ENCODE results near the gene UBR3. TPM values are rescaled to one million over a fixed set of nuclear protein-coding genes. Genes with fewer than 3 reads are reported as not detected.
A peak's percentile ranks its signal among the peaks of the same experiment; 100 is the strongest.
"Not testable (repeated sequence)": the region's sequence is repeated elsewhere in the genome, so short reads cannot be mapped to it uniquely, and the experiment has no call there.

UBR3 gene
- total RNA-seq, 1 experiment from 2014 or later = 30.0 TPM

DNA sequence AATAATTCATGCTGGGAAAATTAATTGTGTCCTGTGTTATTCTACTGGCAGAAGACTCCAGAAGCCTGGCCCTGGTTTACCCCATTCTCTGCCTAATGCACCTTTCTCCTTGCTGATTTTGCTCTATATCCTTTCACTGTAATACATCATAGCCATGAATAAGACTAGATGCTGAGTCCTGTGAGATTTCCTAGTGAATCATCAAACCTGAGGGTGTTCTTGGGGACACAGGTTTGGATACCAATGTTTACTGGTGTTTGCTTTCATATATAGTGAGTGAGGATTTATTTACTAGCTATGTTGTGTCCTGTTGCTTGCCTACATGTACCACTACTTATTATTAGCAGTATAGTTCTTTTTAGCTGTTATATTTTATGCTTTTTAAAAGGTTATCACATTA is 9.0 kb upstream of the UBR3 start:
- Mint-ChIP-seq H3K9me3 (ENCODE audit: unreplicated experiment) (no peaks in the 10 kb centered on the region), H3K27ac (ENCODE audit: low read depth, unreplicated experiment) (peak overlapping the region; percentile 40), H3K4me3 (ENCODE audit: unreplicated experiment) (no peak overlapping the region), H3K27me3 (ENCODE audit: insufficient read depth, unreplicated experiment) (no peaks in the 10 kb centered on the region), H3K36me3 (ENCODE audit: insufficient read depth, unreplicated experiment) (peaks cover 79% of the 10 kb centered on the region), H3K4me1 (ENCODE audit: insufficient read depth, unreplicated experiment) (peaks cover 27% of the 10 kb centered on the region)
- CTCF ChIA-PET = interaction anchor here (1.0 to 1.5 kb wide), 4 partner anchors 10 to 367 kb away, joined by 3 to 4 read pairs (median 3); no protein-coding TSS in a partner anchor
- TF ChIP-seq, protein P1, sequence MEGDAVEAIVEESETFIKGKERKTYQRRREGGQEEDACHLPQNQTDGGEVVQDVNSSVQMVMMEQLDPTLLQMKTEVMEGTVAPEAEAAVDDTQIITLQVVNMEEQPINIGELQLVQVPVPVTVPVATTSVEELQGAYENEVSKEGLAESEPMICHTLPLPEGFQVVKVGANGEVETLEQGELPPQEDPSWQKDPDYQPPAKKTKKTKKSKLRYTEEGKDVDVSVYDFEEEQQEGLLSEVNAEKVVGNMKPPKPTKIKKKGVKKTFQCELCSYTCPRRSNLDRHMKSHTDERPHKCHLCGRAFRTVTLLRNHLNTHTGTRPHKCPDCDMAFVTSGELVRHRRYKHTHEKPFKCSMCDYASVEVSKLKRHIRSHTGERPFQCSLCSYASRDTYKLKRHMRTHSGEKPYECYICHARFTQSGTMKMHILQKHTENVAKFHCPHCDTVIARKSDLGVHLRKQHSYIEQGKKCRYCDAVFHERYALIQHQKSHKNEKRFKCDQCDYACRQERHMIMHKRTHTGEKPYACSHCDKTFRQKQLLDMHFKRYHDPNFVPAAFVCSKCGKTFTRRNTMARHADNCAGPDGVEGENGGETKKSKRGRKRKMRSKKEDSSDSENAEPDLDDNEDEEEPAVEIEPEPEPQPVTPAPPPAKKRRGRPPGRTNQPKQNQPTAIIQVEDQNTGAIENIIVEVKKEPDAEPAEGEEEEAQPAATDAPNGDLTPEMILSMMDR (IDR thresholded peaks at IDR 0.05; ENCODE audit: unreplicated experiment) = no peak
- DNase-seq (ENCODE audit: unreplicated experiment) = no peak
- intact Hi-C loops (cut with micrococcal nuclease) = no loop called here
- POLR2A ChIA-PET = interaction anchor here (0.6 to 2.5 kb wide), 5 partner anchors 9 to 218 kb away, joined by 3 to 29 read pairs (median 5); partner anchors contain the start of genes SSB and UBR3
- BruUV-seq (replicated peaks) = no TSS peak

DNA sequence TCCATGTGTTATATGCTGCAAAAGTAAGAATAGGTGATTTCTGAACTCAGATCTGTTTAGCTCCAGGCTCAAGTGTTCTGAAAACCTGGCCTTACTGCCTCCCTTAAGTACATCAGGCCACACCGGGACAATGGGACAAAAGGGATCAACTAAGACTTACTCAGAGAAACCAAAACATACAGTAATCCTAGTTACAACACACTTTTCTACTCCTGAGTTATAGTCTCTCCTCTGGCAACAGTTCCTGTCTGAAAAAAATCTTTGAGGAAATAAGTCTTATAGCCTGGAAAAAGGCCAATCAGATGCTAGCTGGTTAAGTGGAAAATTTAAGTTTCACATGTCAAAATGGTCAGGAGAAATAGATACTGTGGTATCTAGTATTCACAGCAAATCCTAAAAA is 8.1 kb upstream of the UBR3 start:
- Mint-ChIP-seq H3K36me3 (ENCODE audit: insufficient read depth, unreplicated experiment) (peaks cover 77% of the 10 kb centered on the region), H3K4me3 (ENCODE audit: unreplicated experiment) (no peak overlapping the region), H3K27ac (ENCODE audit: low read depth, unreplicated experiment) (peak overlapping the region; percentile 83), H3K27me3 (ENCODE audit: insufficient read depth, unreplicated experiment) (no peaks in the 10 kb centered on the region), H3K4me1 (ENCODE audit: insufficient read depth, unreplicated experiment) (peaks cover 36% of the 10 kb centered on the region), H3K9me3 (ENCODE audit: unreplicated experiment) (no peaks in the 10 kb centered on the region)
- peak; percentile 48 for DNase-seq (ENCODE audit: unreplicated experiment)
- TF ChIP-seq, protein P1 (IDR thresholded peaks at IDR 0.05; ENCODE audit: unreplicated experiment) = no peak
- CTCF ChIA-PET = interaction anchor here (0.6 to 1.5 kb wide), 4 partner anchors 9 to 368 kb away, joined by 3 to 4 read pairs (median 3); no protein-coding TSS in a partner anchor
- no TSS peak for BruUV-seq (replicated peaks)
- POLR2A ChIA-PET = interaction anchor here (0.6 to 2.5 kb wide), 10 partner anchors 9 to 246 kb away, joined by 3 to 29 read pairs (median 4); partner anchors contain the start of genes SSB and UBR3
- intact Hi-C loops (cut with micrococcal nuclease) = no loop called here

DNA sequence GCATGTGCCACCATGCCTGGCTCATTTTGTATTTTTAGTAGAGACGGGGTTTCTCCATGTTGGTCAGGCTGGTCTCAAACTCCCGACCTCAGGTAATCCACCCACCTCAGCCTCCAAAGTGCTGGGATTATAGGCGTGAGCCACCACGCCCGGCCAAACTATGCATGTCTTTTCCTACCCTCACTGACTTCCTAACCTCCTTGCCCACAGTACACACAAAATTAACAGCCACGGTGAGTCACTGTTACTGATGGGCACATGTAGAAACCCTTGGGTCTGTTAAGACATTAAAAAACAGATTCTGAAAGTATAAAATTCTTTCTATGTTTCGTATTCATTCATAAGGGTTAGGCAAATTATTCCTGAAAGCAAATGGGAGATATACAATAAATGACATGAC is 7.2 kb upstream of the UBR3 start:
- ChIA-PET POLR2A (interaction anchor here (0.6 to 2.5 kb wide), 5 partner anchors 8 to 358 kb away, joined by 3 to 29 read pairs (median 3); partner anchors contain the start of genes SSB and UBR3), CTCF (interaction anchor here (0.7 kb wide), 1 partner anchor 109 kb away, joined by 3 read pairs; no protein-coding TSS in a partner anchor)
- peaks cover 67% of the 10 kb centered on the region for H3K36me3 Mint-ChIP-seq (ENCODE audit: insufficient read depth, unreplicated experiment)
- H3K27ac Mint-ChIP-seq (ENCODE audit: low read depth, unreplicated experiment) = peak overlapping the region; percentile 83
- intact Hi-C loops (cut with micrococcal nuclease); H3K9me3 Mint-ChIP-seq (ENCODE audit: unreplicated experiment); H3K27me3 Mint-ChIP-seq (ENCODE audit: insufficient read depth, unreplicated experiment); BruUV-seq (replicated peaks): not testable (repeated sequence)
- peak overlapping the region; percentile 51 for H3K4me3 Mint-ChIP-seq (ENCODE audit: unreplicated experiment)
- peaks cover 36% of the 10 kb centered on the region for H3K4me1 Mint-ChIP-seq (ENCODE audit: insufficient read depth, unreplicated experiment)
- peak; percentile 71 for DNase-seq (ENCODE audit: unreplicated experiment)

DNA sequence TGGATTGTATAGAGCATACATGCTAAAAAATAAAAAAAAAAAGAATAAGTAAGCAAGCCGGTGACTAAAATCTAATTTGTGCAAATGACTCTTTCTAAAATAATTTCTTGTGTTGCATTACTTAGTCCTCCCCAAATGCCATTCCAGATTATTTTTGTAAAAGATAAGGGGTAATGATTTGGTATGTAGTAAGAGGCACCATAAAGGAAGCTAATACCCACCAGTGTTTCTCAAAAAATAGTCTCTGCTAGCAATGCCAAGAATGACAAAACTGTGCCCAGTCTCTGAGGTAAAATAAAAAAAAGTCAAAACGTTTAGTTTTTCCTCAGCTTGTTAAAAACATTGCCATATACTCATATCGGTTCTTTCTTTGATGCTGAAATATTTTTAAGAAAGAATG is 5.2 kb upstream of the UBR3 start:
- no peaks in the 10 kb centered on the region for H3K27me3 Mint-ChIP-seq (ENCODE audit: insufficient read depth, unreplicated experiment)
- TF ChIP-seq, protein P1 (IDR thresholded peaks at IDR 0.05; ENCODE audit: unreplicated experiment) = no peak
- no peak overlapping the region for H3K27ac Mint-ChIP-seq (ENCODE audit: low read depth, unreplicated experiment)
- peaks cover 59% of the 10 kb centered on the region for H3K36me3 Mint-ChIP-seq (ENCODE audit: insufficient read depth, unreplicated experiment)
- ChIA-PET CTCF (interaction anchor here (1.2 kb wide), 1 partner anchor 110 kb away, joined by 4 read pairs; no protein-coding TSS in a partner anchor), POLR2A (interaction anchor here (0.7 to 1.9 kb wide), 3 partner anchors 14 to 63 kb away, joined by 3 to 7 read pairs (median 3); no protein-coding TSS in a partner anchor)
- peaks cover 36% of the 10 kb centered on the region for H3K4me1 Mint-ChIP-seq (ENCODE audit: insufficient read depth, unreplicated experiment)
- no peaks in the 10 kb centered on the region for H3K9me3 Mint-ChIP-seq (ENCODE audit: unreplicated experiment)
- H3K4me3 Mint-ChIP-seq (ENCODE audit: unreplicated experiment) = no peak overlapping the region
- intact Hi-C loops (cut with micrococcal nuclease) = no loop called here
- DNase-seq (ENCODE audit: unreplicated experiment) = no peak
- BruUV-seq (replicated peaks) = no TSS peak

All from MCF 10A (cell line).